HG03103 (cell line): ENCODE measurements around the gene CDK6.
A peak's percentile ranks its signal among the peaks of the same experiment; 100 is the strongest.
"Not testable (repeated sequence)": the region's sequence is repeated elsewhere in the genome, so short reads cannot be mapped to it uniquely, and the experiment has no call there.

Source experiments
- ATAC-seq: cut with Tn5 transposase; IDR thresholded peaks from one replicate; pipeline ENCODE4 v1.9.1; 2021; ENCODE audit warnings: low read depth; ENCODE audit not compliant: unreplicated experiment

CDK6 gene

GRCh38 chr7:92608380-92609322 is 227.7 kb downstream of the CDK6 start:
- no peak for ATAC-seq

GRCh38 chr7:92606985-92607384 is 229.4 kb downstream of the CDK6 start:
- no peak for ATAC-seq

- not testable (repeated sequence) for ATAC-seq
Measured at GRCh38 chr7:92604517-92604916, 231.9 kb downstream of the CDK6 start.

GRCh38 chr7:92603089-92603445 is 233.3 kb downstream of the CDK6 start:
- ATAC-seq: no peak

GRCh38 chr7:92602352-92603088 is 233.9 kb downstream of the CDK6 start:
- no peak for ATAC-seq

- peak; percentile 68 for ATAC-seq
Measured at GRCh38 chr7:92598310-92598981, 237.9 kb downstream of the CDK6 start.

GRCh38 chr7:92595281-92595680 is 241.1 kb downstream of the CDK6 start:
- ATAC-seq: no peak

- no peak for ATAC-seq
Measured at GRCh38 chr7:92594746-92595145, 241.6 kb downstream of the CDK6 start.

GRCh38 chr7:92590711-92591310 is 245.6 kb downstream of the CDK6 start:
- ATAC-seq: no peak

GRCh38 chr7:92589056-92589455 is 247.3 kb downstream of the CDK6 start:
- ATAC-seq: no peak

- no peak for ATAC-seq
Measured at GRCh38 chr7:92588561-92588960, 247.8 kb downstream of the CDK6 start.

GRCh38 chr7:92586841-92587240 is 249.5 kb downstream of the CDK6 start:
- no peak for ATAC-seq

GRCh38 chr7:92586403-92586802 is 250.0 kb downstream of the CDK6 start:
- ATAC-seq: no peak

- no peak for ATAC-seq
Measured at GRCh38 chr7:92584953-92585352, 251.4 kb downstream of the CDK6 start.

GRCh38 chr7:92582948-92583347 is 253.4 kb downstream of the CDK6 start:
- no peak for ATAC-seq

GRCh38 chr7:92576296-92576695 is 260.1 kb downstream of the CDK6 start:
- no peak for ATAC-seq

- ATAC-seq: no peak
Measured at GRCh38 chr7:92569137-92569536, 267.2 kb downstream of the CDK6 start.

GRCh38 chr7:92567460-92567859 is 268.9 kb downstream of the CDK6 start:
- no peak for ATAC-seq

GRCh38 chr7:92563345-92563744 is 273.0 kb downstream of the CDK6 start:
- ATAC-seq: no peak

- no peak for ATAC-seq
Measured at GRCh38 chr7:92560602-92561001, 275.8 kb downstream of the CDK6 start.
